Cerebellar nuclear complex (tissue), 1 donor: ENCODE results near the gene VILL.

Experiments used
- DNase-seq, 2 experiments: peaks; one replicate each; lab custom pipeline; 2025; lab: John Stamatoyannopoulos, UW

Gene VILL

GRCh38 chr3:38000965-38001455 lies 10.4 kb downstream of the VILL start:
- no peak for DNase-seq

- DNase-seq: no peak
Measured at GRCh38 chr3:38001456-38002081, 11.0 kb downstream of the VILL start.

- no peak for DNase-seq
Measured at GRCh38 chr3:38002291-38002876, 11.8 kb downstream of the VILL start.

GRCh38 chr3:38002940-38003339 lies 12.4 kb downstream of the VILL start:
- DNase-seq: no peak

GRCh38 chr3:38003371-38003816 lies 12.8 kb downstream of the VILL start:
- no peak for DNase-seq

GRCh38 chr3:38003817-38004414 lies 13.3 kb downstream of the VILL start:
- no peak for DNase-seq

- DNase-seq: no peak
Measured at GRCh38 chr3:38004415-38005075, 14.0 kb downstream of the VILL start.

- no peak for DNase-seq
Measured at GRCh38 chr3:38005076-38006020, 14.8 kb downstream of the VILL start.

GRCh38 chr3:38006031-38006430 lies 15.4 kb downstream of the VILL start:
- no peak for DNase-seq

GRCh38 chr3:38006445-38006995 lies 15.9 kb downstream of the VILL start:
- no peak for DNase-seq

- DNase-seq: no peak
Measured at GRCh38 chr3:38007754-38008090, 17.1 kb downstream of the VILL start.

- no peak for DNase-seq
Measured at GRCh38 chr3:38008191-38008701, 17.7 kb downstream of the VILL start.

- DNase-seq: no peak
Measured at GRCh38 chr3:38008971-38009580, 18.5 kb downstream of the VILL start.

GRCh38 chr3:38009807-38010591 lies 19.4 kb downstream of the VILL start:
- DNase-seq: no peak

GRCh38 chr3:38011111-38011510 lies 20.5 kb downstream of the VILL start:
- no peak for DNase-seq

GRCh38 chr3:38015485-38015884 lies 24.9 kb downstream of the VILL start:
- DNase-seq: no peak

- no peak for DNase-seq
Measured at GRCh38 chr3:38015984-38016383, 25.4 kb downstream of the VILL start.

GRCh38 chr3:38016410-38016809 lies 25.8 kb downstream of the VILL start:
- DNase-seq: no peak

- no peak for DNase-seq
Measured at GRCh38 chr3:38016847-38017444, 26.4 kb downstream of the VILL start.
